ENCODE results near the gene EME2.
A peak's percentile ranks its signal among the peaks of the same experiment; 100 is the strongest.

The EME2 gene

GRCh38 chr16:1781758-1782407 lies 9.3 kb downstream of the EME2 start:
- no peaks in the 10 kb centered on the region for H3K27me3 ChIP-seq
- intact Hi-C loops (cut with DNase I; ENCODE audit: low total_unique reads) = loop anchor here (5.0 kb wide), 1 partner anchor 45 kb away; the partner anchor contains the start of genes FAHD1 and HAGH
- peaks cover 18 to 61% (median 42%) of the 10 kb centered on the region in 3 donors for H3K36me3 ChIP-seq
- H3K4me1 ChIP-seq = peaks cover 0 to 69% (median 40%) of the 10 kb centered on the region in 4 donors
- no peak for DNase-seq
- no peaks in the 10 kb centered on the region for H3K9me3 ChIP-seq
- H3K27ac ChIP-seq = peak overlapping the region; percentile 70 to 78
- peak overlapping the region; percentile 74 to 94 for H3K4me3 ChIP-seq
- TF ChIP-seq, protein P1, sequence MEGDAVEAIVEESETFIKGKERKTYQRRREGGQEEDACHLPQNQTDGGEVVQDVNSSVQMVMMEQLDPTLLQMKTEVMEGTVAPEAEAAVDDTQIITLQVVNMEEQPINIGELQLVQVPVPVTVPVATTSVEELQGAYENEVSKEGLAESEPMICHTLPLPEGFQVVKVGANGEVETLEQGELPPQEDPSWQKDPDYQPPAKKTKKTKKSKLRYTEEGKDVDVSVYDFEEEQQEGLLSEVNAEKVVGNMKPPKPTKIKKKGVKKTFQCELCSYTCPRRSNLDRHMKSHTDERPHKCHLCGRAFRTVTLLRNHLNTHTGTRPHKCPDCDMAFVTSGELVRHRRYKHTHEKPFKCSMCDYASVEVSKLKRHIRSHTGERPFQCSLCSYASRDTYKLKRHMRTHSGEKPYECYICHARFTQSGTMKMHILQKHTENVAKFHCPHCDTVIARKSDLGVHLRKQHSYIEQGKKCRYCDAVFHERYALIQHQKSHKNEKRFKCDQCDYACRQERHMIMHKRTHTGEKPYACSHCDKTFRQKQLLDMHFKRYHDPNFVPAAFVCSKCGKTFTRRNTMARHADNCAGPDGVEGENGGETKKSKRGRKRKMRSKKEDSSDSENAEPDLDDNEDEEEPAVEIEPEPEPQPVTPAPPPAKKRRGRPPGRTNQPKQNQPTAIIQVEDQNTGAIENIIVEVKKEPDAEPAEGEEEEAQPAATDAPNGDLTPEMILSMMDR (IDR thresholded peaks at IDR 0.05) = peak in 1 of 2 experiments; percentile 20

- peak; percentile 100 for DNase-seq
- Histone ChIP-seq H3K9me3 (no peaks in the 10 kb centered on the region), H3K27ac (peak within 1 kb of the TSS; percentile 75 to 78), H3K4me1 (peaks cover 0 to 73% (median 40%) of the 10 kb centered on the region in 4 donors), H3K27me3 (no peaks in the 10 kb centered on the region), H3K4me3 (peak within 1 kb of the TSS; percentile 74 to 94), H3K36me3 (peaks cover 17 to 61% (median 42%) of the 10 kb centered on the region in 3 donors)
- intact Hi-C loops (cut with DNase I; ENCODE audit: low total_unique reads) = loop anchor here (5.0 kb wide), 1 partner anchor 45 kb away; the partner anchor contains the start of genes FAHD1 and HAGH
- TF ChIP-seq, protein P1 (IDR thresholded peaks at IDR 0.05) = no peak
These were observed 10.0 kb downstream of the EME2 start, which contains the start of the genes NUBP2 and SPSB3 for GRCh38 chr16:1782408-1783264. Gene NUBP2, plus strand, starts transcription at chr16:1782960. Its CDS starts 61 bp downstream, at chr16:1783021. Gene SPSB3, minus strand, starts transcription at chr16:1782571. Its CDS starts 1,088 bp downstream, at chr16:1781483.

- H3K27me3 ChIP-seq = no peaks in the 10 kb centered on the region
- intact Hi-C loops (cut with DNase I; ENCODE audit: low total_unique reads) = loop anchor here (5.0 kb wide), 1 partner anchor 42 kb away; the partner anchor contains the start of genes FAHD1 and HAGH
- H3K27ac ChIP-seq = no peak overlapping the region
- no peak for DNase-seq
- TF ChIP-seq, protein P1 (IDR thresholded peaks at IDR 0.05) = no peak
- no peaks in the 10 kb centered on the region for H3K9me3 ChIP-seq
- peaks cover 15 to 61% (median 43%) of the 10 kb centered on the region in 3 donors for H3K36me3 ChIP-seq
- no peak overlapping the region for H3K4me3 ChIP-seq
- peaks cover 0 to 61% (median 35%) of the 10 kb centered on the region in 4 donors for H3K4me1 ChIP-seq
These were observed 12.6 kb downstream of the EME2 start for GRCh38 chr16:1784977-1785845.

- TF ChIP-seq, protein P1 (IDR thresholded peaks at IDR 0.05) = no peak
- Histone ChIP-seq H3K27me3 (no peaks in the 10 kb centered on the region), H3K9me3 (no peaks in the 10 kb centered on the region), H3K36me3 (peaks cover 15 to 61% (median 41%) of the 10 kb centered on the region in 3 donors), H3K27ac (no peak overlapping the region), H3K4me1 (peaks cover 0 to 56% (median 30%) of the 10 kb centered on the region in 4 donors), H3K4me3 (no peak overlapping the region)
- intact Hi-C loops (cut with DNase I; ENCODE audit: low total_unique reads) = no loop called here
- DNase-seq = no peak
These were observed 13.2 kb downstream of the EME2 start for GRCh38 chr16:1785846-1786170.

Data from tibial artery (tissue), 4 donors.